Measurements from ENCODE around the gene CADPS2. TPM values are rescaled to one million over a fixed set of nuclear protein-coding genes. Genes with fewer than 3 reads are reported as not detected.
A peak's percentile ranks its signal among the peaks of the same experiment; 100 is the strongest.

Gene CADPS2
- total RNA-seq, 1 experiment from 2014 or later = 16.4 TPM

DNA sequence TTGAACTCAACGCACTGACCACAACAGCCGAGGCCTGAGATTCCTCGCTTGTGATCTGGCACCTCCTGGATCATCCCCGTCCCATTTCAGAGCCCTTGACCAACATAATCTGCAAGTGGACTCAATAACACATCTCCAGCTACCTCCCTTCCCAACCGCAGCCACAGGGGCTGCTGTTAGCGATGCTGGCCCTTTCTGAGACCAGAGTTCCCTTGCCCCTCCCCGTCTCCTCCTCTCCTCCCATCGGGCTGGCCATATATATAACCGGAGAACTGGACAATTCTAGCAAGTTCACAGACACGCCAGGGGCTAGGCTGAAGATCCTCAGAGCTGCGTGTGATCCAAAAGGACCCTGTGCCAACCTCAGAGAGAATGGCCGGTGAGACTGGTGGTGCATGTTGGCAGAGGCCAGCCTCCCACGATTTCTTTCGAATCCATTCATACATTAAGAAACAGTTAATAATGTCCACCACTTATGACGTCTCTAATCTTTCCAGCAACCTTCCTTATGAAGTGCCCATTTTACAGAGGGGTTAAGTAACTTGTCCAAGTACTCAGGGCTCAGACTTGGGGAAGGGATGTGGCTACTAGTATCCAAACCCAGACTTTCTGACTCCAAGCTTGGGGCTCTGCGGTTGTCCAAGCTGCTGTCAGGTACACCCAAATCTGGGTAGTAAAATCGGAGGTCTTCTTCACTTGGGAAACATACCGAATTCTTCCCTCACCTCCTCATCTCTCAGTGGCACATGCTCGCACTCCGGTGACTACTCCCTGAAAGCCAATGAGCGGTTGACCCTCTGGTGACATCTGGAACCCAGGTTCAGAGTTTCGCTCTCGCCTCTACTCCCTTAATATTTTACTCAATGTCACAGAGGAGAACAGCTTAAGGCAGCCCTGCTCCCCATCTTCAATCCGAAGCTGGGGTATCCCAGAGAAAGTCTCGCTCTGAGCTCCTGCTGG is 570.5 kb downstream of the CADPS2 start:
- peaks cover 33% of the 10 kb centered on the region for H3K27me3 Mint-ChIP-seq (ENCODE audit: unreplicated experiment)
- no TSS peak for BruUV-seq (replicated peaks)
- DNase-seq = no peak
- peak overlapping the region; percentile 60 for H3K4me3 Mint-ChIP-seq (ENCODE audit: low read depth, unreplicated experiment)
- peak overlapping the region; percentile 6 for H3K27ac Mint-ChIP-seq (ENCODE audit: unreplicated experiment)
- TF ChIP-seq, protein P1, sequence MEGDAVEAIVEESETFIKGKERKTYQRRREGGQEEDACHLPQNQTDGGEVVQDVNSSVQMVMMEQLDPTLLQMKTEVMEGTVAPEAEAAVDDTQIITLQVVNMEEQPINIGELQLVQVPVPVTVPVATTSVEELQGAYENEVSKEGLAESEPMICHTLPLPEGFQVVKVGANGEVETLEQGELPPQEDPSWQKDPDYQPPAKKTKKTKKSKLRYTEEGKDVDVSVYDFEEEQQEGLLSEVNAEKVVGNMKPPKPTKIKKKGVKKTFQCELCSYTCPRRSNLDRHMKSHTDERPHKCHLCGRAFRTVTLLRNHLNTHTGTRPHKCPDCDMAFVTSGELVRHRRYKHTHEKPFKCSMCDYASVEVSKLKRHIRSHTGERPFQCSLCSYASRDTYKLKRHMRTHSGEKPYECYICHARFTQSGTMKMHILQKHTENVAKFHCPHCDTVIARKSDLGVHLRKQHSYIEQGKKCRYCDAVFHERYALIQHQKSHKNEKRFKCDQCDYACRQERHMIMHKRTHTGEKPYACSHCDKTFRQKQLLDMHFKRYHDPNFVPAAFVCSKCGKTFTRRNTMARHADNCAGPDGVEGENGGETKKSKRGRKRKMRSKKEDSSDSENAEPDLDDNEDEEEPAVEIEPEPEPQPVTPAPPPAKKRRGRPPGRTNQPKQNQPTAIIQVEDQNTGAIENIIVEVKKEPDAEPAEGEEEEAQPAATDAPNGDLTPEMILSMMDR (IDR thresholded peaks at IDR 0.05; ENCODE audit: unreplicated experiment) = no peak
- H3K36me3 Mint-ChIP-seq (ENCODE audit: insufficient read depth, unreplicated experiment) = no peaks in the 10 kb centered on the region
- no peaks in the 10 kb centered on the region for H3K9me3 Mint-ChIP-seq (ENCODE audit: low read depth, unreplicated experiment)
- peaks cover 29% of the 10 kb centered on the region for H3K4me1 Mint-ChIP-seq (ENCODE audit: low read depth, unreplicated experiment)
- intact Hi-C loops (cut with micrococcal nuclease; ENCODE audit: unreplicated experiment) = no loop called here
- CTCF ChIA-PET = interaction anchor here (0.6 to 1.2 kb wide), 2 partner anchors 54 to 164 kb away, joined by 3 to 6 read pairs; no protein-coding TSS in a partner anchor

- Mint-ChIP-seq H3K27ac (ENCODE audit: unreplicated experiment) (no peak overlapping the region), H3K4me1 (ENCODE audit: low read depth, unreplicated experiment) (peaks cover 29% of the 10 kb centered on the region), H3K27me3 (ENCODE audit: unreplicated experiment) (peaks cover 33% of the 10 kb centered on the region), H3K9me3 (ENCODE audit: low read depth, unreplicated experiment) (no peaks in the 10 kb centered on the region), H3K36me3 (ENCODE audit: insufficient read depth, unreplicated experiment) (no peaks in the 10 kb centered on the region), H3K4me3 (ENCODE audit: low read depth, unreplicated experiment) (peak overlapping the region; percentile 39)
- TF ChIP-seq, protein P1 (IDR thresholded peaks at IDR 0.05; ENCODE audit: unreplicated experiment) = no peak
- BruUV-seq (replicated peaks) = no TSS peak
- intact Hi-C loops (cut with micrococcal nuclease; ENCODE audit: unreplicated experiment) = no loop called here
- no peak for DNase-seq
- CTCF ChIA-PET = no interaction called here
Measured at GRCh38 chr7:122314284-122314683, 572.0 kb downstream of the CADPS2 start.

DNA sequence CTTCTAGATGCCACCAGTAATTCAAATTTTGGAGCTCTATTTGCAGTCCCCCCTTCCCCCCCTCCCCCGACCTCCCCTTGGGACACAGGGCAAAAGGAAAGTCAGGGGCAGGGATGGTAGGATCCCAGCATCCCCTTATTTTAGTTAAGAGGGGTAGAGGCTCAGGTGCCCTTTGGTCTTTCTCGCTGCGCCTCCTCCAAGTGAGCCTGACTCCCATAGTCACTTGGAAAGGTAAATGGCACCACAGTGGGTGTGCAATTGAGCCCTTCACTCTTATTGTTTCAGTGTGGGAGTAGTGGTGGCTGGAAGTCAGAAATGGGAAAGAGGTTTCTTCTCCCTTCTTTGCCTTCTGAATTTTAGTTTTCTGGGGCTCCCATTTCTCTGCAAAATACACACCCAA is 573.5 kb downstream of the CADPS2 start:
- intact Hi-C loops (cut with micrococcal nuclease; ENCODE audit: unreplicated experiment) = no loop called here
- peaks cover 33% of the 10 kb centered on the region for H3K27me3 Mint-ChIP-seq (ENCODE audit: unreplicated experiment)
- no peak for DNase-seq
- CTCF ChIA-PET = no interaction called here
- H3K27ac Mint-ChIP-seq (ENCODE audit: unreplicated experiment) = no peak overlapping the region
- TF ChIP-seq, protein P1 (IDR thresholded peaks at IDR 0.05; ENCODE audit: unreplicated experiment) = no peak
- BruUV-seq (replicated peaks) = no TSS peak
- peaks cover 21% of the 10 kb centered on the region for H3K4me1 Mint-ChIP-seq (ENCODE audit: low read depth, unreplicated experiment)
- H3K36me3 Mint-ChIP-seq (ENCODE audit: insufficient read depth, unreplicated experiment) = no peaks in the 10 kb centered on the region
- H3K9me3 Mint-ChIP-seq (ENCODE audit: low read depth, unreplicated experiment) = no peaks in the 10 kb centered on the region
- H3K4me3 Mint-ChIP-seq (ENCODE audit: low read depth, unreplicated experiment) = no peak overlapping the region

GRCh38 chr7:122311734-122312450 is 574.4 kb downstream of the CADPS2 start:
- TF ChIP-seq, protein P1 (IDR thresholded peaks at IDR 0.05; ENCODE audit: unreplicated experiment) = no peak
- no TSS peak for BruUV-seq (replicated peaks)
- Mint-ChIP-seq H3K9me3 (ENCODE audit: low read depth, unreplicated experiment) (no peaks in the 10 kb centered on the region), H3K4me1 (ENCODE audit: low read depth, unreplicated experiment) (peaks cover 21% of the 10 kb centered on the region), H3K36me3 (ENCODE audit: insufficient read depth, unreplicated experiment) (no peaks in the 10 kb centered on the region), H3K27me3 (ENCODE audit: unreplicated experiment) (peaks cover 33% of the 10 kb centered on the region), H3K4me3 (ENCODE audit: low read depth, unreplicated experiment) (peak overlapping the region; percentile 25), H3K27ac (ENCODE audit: unreplicated experiment) (no peak overlapping the region)
- intact Hi-C loops (cut with micrococcal nuclease; ENCODE audit: unreplicated experiment) = no loop called here
- no peak for DNase-seq
- CTCF ChIA-PET = interaction anchor here (0.7 kb wide), 1 partner anchor 183 kb away, joined by 3 read pairs; no protein-coding TSS in a partner anchor

All from Calu3 (cell line).